ENCODE data around the gene FAP. TPM values are rescaled to one million over a fixed set of nuclear protein-coding genes. Genes with fewer than 3 reads are reported as not detected.

Gene FAP
- total RNA-seq, 1 experiment from 2014 or later, result not detected

DNA sequence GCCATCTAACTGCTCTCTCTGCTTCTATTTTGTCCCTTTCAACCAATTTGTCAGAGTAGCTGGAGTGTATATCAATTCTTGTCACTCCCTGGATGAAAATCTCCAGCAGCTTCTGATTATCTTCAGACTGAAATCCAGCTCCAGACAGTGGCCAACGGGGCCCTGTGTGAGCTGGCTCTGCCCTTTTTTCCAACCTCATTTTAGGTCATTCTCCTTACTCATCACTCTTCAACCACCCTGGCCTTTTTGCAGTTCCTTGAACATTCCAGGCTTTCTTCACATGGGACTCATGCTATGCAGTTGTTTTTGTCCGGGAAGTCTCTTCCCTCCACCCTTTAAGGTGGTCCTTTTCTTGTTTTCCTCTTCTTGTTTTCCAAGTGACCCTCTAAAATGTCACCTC, 15.4 kb upstream of the FAP start:
- POLR2A ChIA-PET (ENCODE audit: unreplicated experiment), result no interaction called here
- ATAC-seq (no peak), DNase-seq (no peak)
- H2AFZ ChIP-seq (ENCODE audit: low read length), result no peak overlapping the region
- H3K27ac ChIP-seq (ENCODE audit: low read length), result no peak overlapping the region
- H3K9me3 ChIP-seq (ENCODE audit: low read length), result no peaks in the 10 kb centered on the region
- peaks cover 6% of the 10 kb centered on the region for H3F3A ChIP-seq (ENCODE audit: low read length, unreplicated experiment)
- H3K79me2 ChIP-seq (ENCODE audit: low read length), result no peaks in the 10 kb centered on the region
- CTCF ChIA-PET, result no interaction called here
- TF ChIP-seq CTCF (conservative IDR thresholded peaks at IDR 0.05; ENCODE audit: low read depth, low read length), result no peak
- TF ChIP-seq EZH2phosphoT487 (IDR thresholded peaks at IDR 0.05; ENCODE audit: borderline replicate concordance, low read length), result no peak
- no peak for TF ChIP-seq EZH2 (IDR thresholded peaks at IDR 0.05; ENCODE audit: low read length, unreplicated experiment)
- intact Hi-C loops (cut with micrococcal nuclease), result no loop called here
- H3K36me3 ChIP-seq (ENCODE audit: low read depth, low read length), result no peaks in the 10 kb centered on the region
- H3K4me1 ChIP-seq (ENCODE audit: insufficient read depth, low read length), result peaks cover 29% of the 10 kb centered on the region
- no peaks in the 10 kb centered on the region for H4K20me1 ChIP-seq (ENCODE audit: low read length)
- H3K9me2 ChIP-seq (replicated peaks; ENCODE audit: low read length), result no peaks in the 10 kb centered on the region
- no peak overlapping the region for H3K9ac ChIP-seq (ENCODE audit: low read length)
- no peaks in the 10 kb centered on the region for H3K27me3 ChIP-seq (ENCODE audit: low read length)
- BruUV-seq (replicated peaks), result no TSS peak
- H3K4me2 ChIP-seq (ENCODE audit: low read length), result no peak overlapping the region
- no peak overlapping the region for H3K4me3 ChIP-seq (ENCODE audit: low read length)

GRCh38 chr2:162258169-162258568, 14.9 kb upstream of the FAP start:
- H3K27ac ChIP-seq (ENCODE audit: low read length), result no peak overlapping the region
- H3K9ac ChIP-seq (ENCODE audit: low read length), result no peak overlapping the region
- TF ChIP-seq CTCF (conservative IDR thresholded peaks at IDR 0.05; ENCODE audit: low read depth, low read length), result no peak
- TF ChIP-seq EZH2phosphoT487 (IDR thresholded peaks at IDR 0.05; ENCODE audit: borderline replicate concordance, low read length), result no peak
- no peak for TF ChIP-seq EZH2 (IDR thresholded peaks at IDR 0.05; ENCODE audit: low read length, unreplicated experiment)
- no peak overlapping the region for H3K4me3 ChIP-seq (ENCODE audit: low read length)
- H3K79me2 ChIP-seq (ENCODE audit: low read length), result no peaks in the 10 kb centered on the region
- no peak overlapping the region for H2AFZ ChIP-seq (ENCODE audit: low read length)
- POLR2A ChIA-PET (ENCODE audit: unreplicated experiment), result no interaction called here
- no peaks in the 10 kb centered on the region for H3K9me3 ChIP-seq (ENCODE audit: low read length)
- DNase-seq (no peak), ATAC-seq (no peak)
- BruUV-seq (replicated peaks), result no TSS peak
- no peaks in the 10 kb centered on the region for H4K20me1 ChIP-seq (ENCODE audit: low read length)
- intact Hi-C loops (cut with micrococcal nuclease), result no loop called here
- H3K36me3 ChIP-seq (ENCODE audit: low read depth, low read length), result no peaks in the 10 kb centered on the region
- no peak overlapping the region for H3K4me2 ChIP-seq (ENCODE audit: low read length)
- peaks cover 29% of the 10 kb centered on the region for H3K4me1 ChIP-seq (ENCODE audit: insufficient read depth, low read length)
- H3K9me2 ChIP-seq (replicated peaks; ENCODE audit: low read length), result no peaks in the 10 kb centered on the region
- no peaks in the 10 kb centered on the region for H3K27me3 ChIP-seq (ENCODE audit: low read length)
- CTCF ChIA-PET, result no interaction called here
- peaks cover 6% of the 10 kb centered on the region for H3F3A ChIP-seq (ENCODE audit: low read length, unreplicated experiment)

- no peak overlapping the region for H2AFZ ChIP-seq (ENCODE audit: low read length)
- CTCF ChIA-PET, result no interaction called here
Measured at GRCh38 chr2:162257425-162257824, 14.2 kb upstream of the FAP start.

More at GRCh38 chr2:162257425-162257824, 14.2 kb upstream of the FAP start:
- ATAC-seq (no peak), DNase-seq (no peak)
- intact Hi-C loops (cut with micrococcal nuclease), result no loop called here
- H3K9me3 ChIP-seq (ENCODE audit: low read length), result no peaks in the 10 kb centered on the region
- H3K36me3 ChIP-seq (ENCODE audit: low read depth, low read length), result no peaks in the 10 kb centered on the region
- H3K4me1 ChIP-seq (ENCODE audit: insufficient read depth, low read length), result peaks cover 29% of the 10 kb centered on the region
- H3K27ac ChIP-seq (ENCODE audit: low read length), result no peak overlapping the region
- POLR2A ChIA-PET (ENCODE audit: unreplicated experiment), result no interaction called here
- no peaks in the 10 kb centered on the region for H4K20me1 ChIP-seq (ENCODE audit: low read length)
- no peaks in the 10 kb centered on the region for H3K9me2 ChIP-seq (replicated peaks; ENCODE audit: low read length)
- TF ChIP-seq EZH2 (IDR thresholded peaks at IDR 0.05; ENCODE audit: low read length, unreplicated experiment) (no peak), CTCF (conservative IDR thresholded peaks at IDR 0.05; ENCODE audit: low read depth, low read length) (no peak), EZH2phosphoT487 (IDR thresholded peaks at IDR 0.05; ENCODE audit: borderline replicate concordance, low read length) (no peak)
- H3K4me2 ChIP-seq (ENCODE audit: low read length), result no peak overlapping the region
- peaks cover 6% of the 10 kb centered on the region for H3F3A ChIP-seq (ENCODE audit: low read length, unreplicated experiment)
- no peaks in the 10 kb centered on the region for H3K27me3 ChIP-seq (ENCODE audit: low read length)
- no peak overlapping the region for H3K9ac ChIP-seq (ENCODE audit: low read length)
- BruUV-seq (replicated peaks), result no TSS peak
- no peaks in the 10 kb centered on the region for H3K79me2 ChIP-seq (ENCODE audit: low read length)
- no peak overlapping the region for H3K4me3 ChIP-seq (ENCODE audit: low read length)
